RPMI7951 (cell line): ENCODE data around the gene CATSPER2. TPM values are rescaled to one million over a fixed set of nuclear protein-coding genes. Genes with fewer than 3 reads are reported as not detected.
"Not testable (repeated sequence)": the region's sequence is repeated elsewhere in the genome, so short reads cannot be mapped to it uniquely, and the experiment has no call there.

Experiments used
- DNase-seq: peaks from one replicate; pipeline ENCODE4 v3.0.0-alpha.2; 2012; ENCODE audit warnings: low read depth
- total RNA-seq: library from RNA; depleted of rRNA; stranded (reverse); fragments of >200 nt; shearing (Covaris generic); gene quantifications from 2 replicates; pipeline ENCODE4 v1.2.3, GENCODE V29; 2014; rRNA removed

Gene CATSPER2
- total RNA-seq, 1 experiment from 2014 or later, result 0.60 TPM

DNA sequence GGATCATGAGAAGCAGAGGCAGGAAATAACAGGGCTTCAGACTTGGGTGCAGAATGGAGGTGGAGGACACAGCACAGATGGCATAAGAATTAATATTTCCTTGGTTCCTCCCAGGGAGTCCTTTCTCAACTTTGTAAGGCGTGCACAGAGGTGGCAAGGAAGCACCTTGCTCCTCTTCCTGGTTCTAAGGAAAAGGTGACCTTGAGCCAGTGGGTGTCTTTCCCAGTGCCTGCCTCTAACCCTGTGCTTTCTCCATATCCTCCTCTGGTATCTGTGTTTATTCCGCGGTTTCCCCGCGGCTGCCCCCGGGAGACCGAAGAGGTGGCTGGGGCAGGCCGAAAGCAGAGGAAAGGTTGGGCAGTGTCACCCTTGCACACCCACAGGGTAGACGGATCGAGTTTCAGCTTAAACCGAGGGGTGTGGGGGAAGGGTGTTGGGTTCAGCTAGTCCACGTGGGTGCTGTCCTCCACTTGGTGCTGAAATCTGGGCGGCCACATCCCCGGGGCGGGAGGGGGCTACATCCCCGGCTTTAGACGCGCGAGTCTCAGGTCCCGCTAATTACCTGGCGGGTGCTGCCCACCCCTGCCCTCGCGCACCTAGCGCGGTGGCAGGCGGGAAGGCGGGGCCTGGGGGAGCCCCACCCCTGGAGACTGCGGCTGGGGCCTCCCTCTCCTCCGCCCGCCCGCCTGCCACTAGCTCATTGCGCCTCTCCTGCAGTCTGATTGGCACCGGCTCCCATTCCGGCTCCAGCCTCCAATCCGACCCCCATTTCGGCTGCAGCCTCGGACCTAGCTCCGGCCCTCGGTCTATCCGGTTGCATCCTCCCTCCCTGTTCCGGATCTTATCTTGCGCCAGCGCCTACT, 55.1 kb downstream of the CATSPER2 start, which contains the start of gene CKMT1B:
CKMT1B (plus strand) TSS at position 700 of the 863 bp plus-strand sequence. CDS start 192 bp downstream, outside the sequence.
- DNase-seq, result not testable (repeated sequence)

DNA sequence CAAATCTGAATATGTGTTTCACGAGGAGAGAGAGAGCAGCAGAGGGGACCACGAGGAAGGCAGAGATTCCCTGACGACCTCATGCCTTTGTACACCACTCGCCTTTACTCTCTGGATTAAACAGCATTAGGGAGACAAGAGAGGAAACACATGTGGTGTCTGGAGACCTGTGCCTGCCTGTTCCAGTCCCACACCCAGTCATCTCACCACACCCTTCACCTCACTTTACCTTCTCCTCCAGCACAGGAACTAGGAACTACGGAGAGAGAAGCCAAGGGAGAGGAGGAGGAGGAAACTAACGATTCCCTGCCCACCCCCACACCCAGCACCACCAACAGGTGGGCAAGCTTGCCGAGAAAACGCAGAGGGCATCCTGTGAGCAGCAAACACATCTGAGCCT, 55.8 kb downstream of the CATSPER2 start:
- not testable (repeated sequence) for DNase-seq

DNA sequence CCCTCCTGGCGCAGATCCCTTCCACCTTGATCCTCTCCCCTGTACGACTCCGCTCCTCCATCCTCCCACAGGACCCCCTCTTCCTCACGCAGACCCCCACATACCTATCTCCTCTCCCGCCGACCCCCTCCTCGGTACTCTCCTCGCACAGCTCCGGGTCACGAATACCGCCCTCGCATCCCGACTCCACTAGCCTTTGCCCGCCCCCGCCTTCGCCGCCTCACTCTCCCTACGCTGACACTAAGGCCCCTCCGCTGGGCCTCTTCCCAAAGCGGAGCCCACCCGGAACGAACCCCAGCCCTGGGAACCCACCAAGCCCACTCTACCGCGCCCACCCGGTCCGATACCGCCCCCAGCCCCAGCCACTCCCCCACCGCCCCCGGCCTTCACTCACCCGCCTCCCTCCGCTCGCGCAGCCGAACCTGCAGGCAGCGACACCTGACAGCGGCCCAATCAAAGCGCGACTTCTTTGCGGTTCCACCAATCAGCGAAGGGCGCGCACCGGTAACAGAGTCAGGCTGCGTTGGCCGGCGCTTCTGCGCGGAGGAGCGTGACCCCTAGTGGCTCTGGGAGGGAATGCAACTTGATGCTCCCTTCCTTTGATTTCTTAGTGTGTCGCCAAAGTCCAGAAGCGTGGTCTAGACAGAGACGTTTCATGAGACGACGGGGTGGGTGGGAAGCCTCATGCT, 58.7 kb downstream of the CATSPER2 start, which contains the start of gene PPIP5K1:
PPIP5K1 (minus strand) TSS at position 431 of the 689 bp plus-strand sequence. CDS start 5,704 bp downstream, outside the sequence.
- not testable (repeated sequence) for DNase-seq

Other genes with a start within 250 kb of the CATSPER2 start
- gene TP53BP1, start 155.7 kb downstream of the CATSPER2 start, total RNA-seq, result 25.4 and 26.7 TPM in 2 replicates
- gene MAP1A, start 131.2 kb downstream of the CATSPER2 start, total RNA-seq, result 1.6 and 2.4 TPM in 2 replicates
- 16.7 and 16.9 TPM in 2 replicates for gene PPIP5K1, start 58.6 kb downstream of the CATSPER2 start, total RNA-seq
- gene CKMT1B, start 54.8 kb downstream of the CATSPER2 start, total RNA-seq, result not detected in 2 replicates
- gene STRC, start 30.0 kb downstream of the CATSPER2 start, total RNA-seq, result not detected in 2 replicates
- gene CKMT1A, start 45.0 kb upstream of the CATSPER2 start, total RNA-seq, result 0.24 TPM in 1 of 2 replicates, not detected in the other
- gene PDIA3, start 97.6 kb upstream of the CATSPER2 start, total RNA-seq, result 303 and 323 TPM in 2 replicates
- gene ELL3, start 128.1 kb upstream of the CATSPER2 start, total RNA-seq, result 1.2 and 4.3 TPM in 2 replicates
- 1,696 and 1,842 TPM in 2 replicates for gene SERF2, start 143.5 kb upstream of the CATSPER2 start, total RNA-seq
- not detected in 2 replicates for gene SERINC4, start 151.4 kb upstream of the CATSPER2 start, total RNA-seq
- gene HYPK, start 151.8 kb upstream of the CATSPER2 start, total RNA-seq, result 18.4 and 20.8 TPM in 2 replicates
- 43.5 and 46.4 TPM in 2 replicates for gene MFAP1, start 175.8 kb upstream of the CATSPER2 start, total RNA-seq
- 52.4 and 58.3 TPM in 2 replicates for gene WDR76, start 178.2 kb upstream of the CATSPER2 start, total RNA-seq